SU-DHL-6 (cell line): ENCODE results near the gene DPP3.

Experiments
- H2AFZ ChIP-seq: fragments of 200-600 bp; sonication (generic); 2 replicates; pipeline ENCODE4 v1.6.1; 2014; ENCODE audit warnings: low read depth, mild to moderate bottlenecking, moderate library complexity, mixed read lengths, antibody characterized with exemption, low read length; ENCODE audit not compliant: severe bottlenecking
- H3F3A ChIP-seq: fragments of 200-600 bp; shearing (Covaris generic); 2 replicates; pipeline ENCODE4 v1.6.0; 2016; ENCODE audit warnings: antibody characterized with exemption, mild to moderate bottlenecking; ENCODE audit not compliant: insufficient read depth
- H3K27ac ChIP-seq: fragments of 200-600 bp; sonication (generic); 2 replicates; pipeline ENCODE4 v1.5.1; 2016; ENCODE audit warnings: low read depth, mild to moderate bottlenecking, low read length, moderate library complexity, mixed read lengths
- H3K27me3 ChIP-seq: fragments of 200-600 bp; sonication (generic), shearing (Covaris generic); 2 replicates; pipeline ENCODE4 v1.6.0; 2014; ENCODE audit warnings: mild to moderate bottlenecking, low read length
- H3K36me3 ChIP-seq: fragments of 200-600 bp; sonication (generic); 2 replicates; pipeline ENCODE4 v1.6.1; 2014; ENCODE audit warnings: mild to moderate bottlenecking, low read length, mixed read lengths
- H3K4me2 ChIP-seq: fragments of 300-600, 200-600 bp; shearing (Covaris generic), sonication (generic); 2 replicates; pipeline ENCODE4 v1.6.0; 2014; ENCODE audit warnings: low read length, low read depth, mild to moderate bottlenecking; ENCODE audit not compliant: poor library complexity, severe bottlenecking
- H3K4me3 ChIP-seq: fragments of 200-600 bp; sonication (generic); 2 replicates; pipeline ENCODE4 v1.5.1; 2014; ENCODE audit warnings: antibody characterized with exemption, low read length, mild to moderate bottlenecking, mixed read lengths; ENCODE audit not compliant: insufficient read depth, poor library complexity, severe bottlenecking
- H3K79me2 ChIP-seq: fragments of 200-600 bp; sonication (generic); 2 replicates; pipeline ENCODE4 v1.6.1; 2014; ENCODE audit warnings: mild to moderate bottlenecking, low read length, moderate library complexity; ENCODE audit not compliant: insufficient read depth
- H3K9ac ChIP-seq: fragments of 200-600 bp; sonication (generic); 2 replicates; pipeline ENCODE4 v1.7.0; 2014; ENCODE audit warnings: mild to moderate bottlenecking, low read length
- H3K9me2 ChIP-seq: fragments of 200-600 bp; sonication (generic); replicated peaks from 2 replicates; pipeline ENCODE4 v1.6.1; 2014; ENCODE audit warnings: low read length; ENCODE audit not compliant: insufficient read depth
- H3K9me3 ChIP-seq: fragments of 200-600 bp; sonication (generic); 2 replicates; pipeline ENCODE4 v1.6.1; 2014; ENCODE audit warnings: low read length, mixed read lengths; ENCODE audit not compliant: insufficient read depth
- H4K20me1 ChIP-seq: fragments of 200-600 bp; sonication (generic); 2 replicates; pipeline ENCODE4 v1.6.1; 2014; ENCODE audit warnings: low read depth, mild to moderate bottlenecking, antibody characterized with exemption, low read length, moderate library complexity, mixed read lengths
- EZH2phosphoT487 ChIP-seq: fragments of 200-600 bp; sonication (generic), shearing (Covaris generic); conservative IDR thresholded peaks from 2 replicates; pipeline ENCODE4 v1.6.1; 2018; ENCODE audit warnings: mild to moderate bottlenecking, antibody characterized with exemption, low read length, moderate library complexity, mixed read lengths
- TF ChIP-seq, protein P1 (sequence below): fragments of 200-600 bp; sonication (generic); IDR thresholded peaks from one replicate; pipeline ENCODE4 v1.5.1; 2017; ENCODE audit warnings: antibody characterized with exemption, mild to moderate bottlenecking, low read length, moderate library complexity; ENCODE audit not compliant: insufficient read depth, poor library complexity, severe bottlenecking

DPP3 gene

DNA sequence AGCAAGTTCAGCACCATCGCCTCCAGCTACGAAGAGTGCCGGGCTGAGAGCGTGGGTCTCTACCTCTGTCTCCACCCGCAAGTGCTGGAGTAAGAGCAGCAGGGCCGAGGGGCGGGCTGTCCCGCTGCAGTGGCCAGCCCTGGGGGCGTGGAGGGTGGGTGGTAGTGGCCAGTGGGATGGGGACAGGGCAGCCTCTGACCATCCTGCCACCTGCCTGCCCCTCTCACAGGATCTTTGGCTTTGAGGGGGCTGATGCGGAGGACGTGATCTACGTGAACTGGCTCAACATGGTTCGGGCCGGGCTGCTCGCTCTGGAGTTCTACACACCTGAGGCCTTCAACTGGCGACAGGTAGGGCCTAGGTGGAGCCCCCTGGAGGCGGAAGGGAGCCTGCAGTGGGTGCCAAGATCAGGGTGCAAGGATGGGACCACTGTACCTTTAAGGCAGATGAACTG, 15.2 kb downstream of the DPP3 start:
- no peaks in the 10 kb centered on the region for H3F3A ChIP-seq
- no peaks in the 10 kb centered on the region for H3K79me2 ChIP-seq
- TF ChIP-seq, protein P1, sequence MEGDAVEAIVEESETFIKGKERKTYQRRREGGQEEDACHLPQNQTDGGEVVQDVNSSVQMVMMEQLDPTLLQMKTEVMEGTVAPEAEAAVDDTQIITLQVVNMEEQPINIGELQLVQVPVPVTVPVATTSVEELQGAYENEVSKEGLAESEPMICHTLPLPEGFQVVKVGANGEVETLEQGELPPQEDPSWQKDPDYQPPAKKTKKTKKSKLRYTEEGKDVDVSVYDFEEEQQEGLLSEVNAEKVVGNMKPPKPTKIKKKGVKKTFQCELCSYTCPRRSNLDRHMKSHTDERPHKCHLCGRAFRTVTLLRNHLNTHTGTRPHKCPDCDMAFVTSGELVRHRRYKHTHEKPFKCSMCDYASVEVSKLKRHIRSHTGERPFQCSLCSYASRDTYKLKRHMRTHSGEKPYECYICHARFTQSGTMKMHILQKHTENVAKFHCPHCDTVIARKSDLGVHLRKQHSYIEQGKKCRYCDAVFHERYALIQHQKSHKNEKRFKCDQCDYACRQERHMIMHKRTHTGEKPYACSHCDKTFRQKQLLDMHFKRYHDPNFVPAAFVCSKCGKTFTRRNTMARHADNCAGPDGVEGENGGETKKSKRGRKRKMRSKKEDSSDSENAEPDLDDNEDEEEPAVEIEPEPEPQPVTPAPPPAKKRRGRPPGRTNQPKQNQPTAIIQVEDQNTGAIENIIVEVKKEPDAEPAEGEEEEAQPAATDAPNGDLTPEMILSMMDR = peak; percentile 21
- no peak for TF ChIP-seq EZH2phosphoT487
- H4K20me1 ChIP-seq = no peaks in the 10 kb centered on the region
- no peak overlapping the region for H3K9ac ChIP-seq
- H2AFZ ChIP-seq = no peak overlapping the region
- no peaks in the 10 kb centered on the region for H3K9me3 ChIP-seq
- no peaks in the 10 kb centered on the region for H3K9me2 ChIP-seq
- no peak overlapping the region for H3K4me3 ChIP-seq
- no peak overlapping the region for H3K4me2 ChIP-seq
- no peak overlapping the region for H3K27ac ChIP-seq
- no peaks in the 10 kb centered on the region for H3K27me3 ChIP-seq
- H3K36me3 ChIP-seq = no peaks in the 10 kb centered on the region

DNA sequence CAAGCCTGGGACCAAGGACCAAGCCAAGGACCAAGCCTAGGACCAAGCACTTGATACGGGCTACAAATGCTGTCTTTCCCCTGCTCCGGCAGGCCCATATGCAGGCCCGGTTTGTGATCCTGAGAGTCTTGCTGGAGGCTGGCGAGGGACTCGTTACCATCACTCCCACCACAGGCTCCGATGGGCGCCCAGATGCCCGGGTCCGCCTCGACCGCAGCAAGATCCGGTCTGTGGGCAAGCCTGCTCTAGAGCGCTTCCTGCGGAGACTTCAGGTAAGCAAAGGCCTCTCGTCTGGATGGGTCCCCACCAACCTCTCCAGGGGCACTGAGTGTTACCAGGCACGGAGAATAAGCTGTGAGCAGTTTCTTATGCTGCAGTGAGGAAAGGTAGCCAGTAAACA, 17.0 kb downstream of the DPP3 start:
- no peaks in the 10 kb centered on the region for H3F3A ChIP-seq
- no peaks in the 10 kb centered on the region for H3K79me2 ChIP-seq
- H3K27ac ChIP-seq = no peak overlapping the region
- no peak overlapping the region for H3K4me2 ChIP-seq
- H3K9ac ChIP-seq = no peak overlapping the region
- no peak overlapping the region for H2AFZ ChIP-seq
- no peaks in the 10 kb centered on the region for H3K36me3 ChIP-seq
- H3K9me2 ChIP-seq = no peaks in the 10 kb centered on the region
- H3K27me3 ChIP-seq = no peaks in the 10 kb centered on the region
- no peaks in the 10 kb centered on the region for H4K20me1 ChIP-seq
- H3K4me3 ChIP-seq = no peak overlapping the region
- TF ChIP-seq EZH2phosphoT487 = no peak
- TF ChIP-seq, protein P1 = no peak
- H3K9me3 ChIP-seq = no peaks in the 10 kb centered on the region

DNA sequence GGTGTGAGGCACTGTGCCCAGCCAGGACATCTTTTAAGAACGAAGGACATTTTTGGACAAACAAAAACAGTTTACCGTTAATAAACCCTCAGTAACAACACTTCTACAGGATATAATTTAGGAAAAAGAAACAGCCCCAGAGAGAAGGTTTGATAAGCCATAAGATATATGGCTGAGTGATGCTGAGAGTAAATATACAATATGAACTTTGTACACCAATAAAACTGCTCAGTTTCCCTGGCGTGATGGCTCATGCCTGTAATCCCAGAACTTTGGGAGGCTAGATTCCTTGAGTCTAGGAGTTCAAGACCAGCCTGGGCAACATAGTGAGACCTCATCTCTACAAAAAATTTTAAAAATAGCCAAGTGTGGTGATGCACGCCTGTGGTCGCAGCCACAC, 18.3 kb downstream of the DPP3 start:
- Histone ChIP-seq H3K4me3 (no peak overlapping the region), H3K9ac (no peak overlapping the region), H3F3A (no peaks in the 10 kb centered on the region), H3K79me2 (no peaks in the 10 kb centered on the region), H4K20me1 (no peaks in the 10 kb centered on the region), H3K4me2 (no peak overlapping the region), H3K36me3 (no peaks in the 10 kb centered on the region), H3K27ac (no peak overlapping the region), H2AFZ (no peak overlapping the region), H3K27me3 (no peaks in the 10 kb centered on the region), H3K9me2 (no peaks in the 10 kb centered on the region), H3K9me3 (no peaks in the 10 kb centered on the region)
- TF ChIP-seq, protein P1 = no peak
- no peak for TF ChIP-seq EZH2phosphoT487
